Hippocampal formation (tissue), 2 donors: ENCODE results near the gene FOXD2.
"Not testable (repeated sequence)": the region's sequence is repeated elsewhere in the genome, so short reads cannot be mapped to it uniquely, and the experiment has no call there.

Experiments used
- DNase-seq, 2 donors: peaks; one replicate each; lab custom pipeline; 2025; lab: John Stamatoyannopoulos, UW

Gene FOXD2

DNA sequence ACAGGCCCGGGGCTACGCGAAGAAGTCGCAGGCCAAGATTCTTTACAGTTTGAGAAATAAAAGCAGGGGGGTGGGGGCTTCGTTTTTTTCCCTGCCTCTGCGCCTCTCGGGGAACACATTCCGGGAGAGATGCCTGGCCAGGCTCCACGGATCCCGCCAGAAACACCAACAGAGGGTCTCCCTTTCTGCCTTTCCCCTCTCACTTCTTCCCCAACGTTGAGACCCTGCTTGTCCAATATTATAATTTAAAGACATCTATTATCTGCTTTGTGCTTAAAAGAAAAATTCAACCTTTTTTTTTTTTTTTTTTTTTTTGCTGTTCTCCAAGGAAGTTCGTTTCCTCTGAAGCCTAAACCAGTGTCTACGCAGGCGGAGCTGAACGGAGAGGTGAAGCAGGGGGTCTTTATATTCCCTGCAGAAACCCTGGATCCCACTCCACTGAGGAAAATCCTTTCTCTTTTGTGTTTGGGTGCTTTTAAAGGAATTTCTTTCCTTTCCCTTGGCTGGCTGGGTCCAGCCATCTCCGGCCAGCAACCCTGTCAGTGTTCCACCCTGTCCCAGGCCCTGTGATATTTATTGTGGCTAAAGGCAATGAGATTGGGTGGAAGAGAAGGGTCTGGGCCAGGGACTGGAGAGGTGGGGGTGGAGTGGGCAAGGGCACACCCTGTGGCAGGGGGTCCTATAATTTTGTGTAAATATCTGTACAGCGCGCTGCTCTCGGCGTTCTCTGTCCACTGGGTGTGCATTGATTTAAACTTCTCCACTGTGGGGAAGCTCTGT lies 2.2 kb downstream of the FOXD2 start:
- DNase-seq, result no peak

DNA sequence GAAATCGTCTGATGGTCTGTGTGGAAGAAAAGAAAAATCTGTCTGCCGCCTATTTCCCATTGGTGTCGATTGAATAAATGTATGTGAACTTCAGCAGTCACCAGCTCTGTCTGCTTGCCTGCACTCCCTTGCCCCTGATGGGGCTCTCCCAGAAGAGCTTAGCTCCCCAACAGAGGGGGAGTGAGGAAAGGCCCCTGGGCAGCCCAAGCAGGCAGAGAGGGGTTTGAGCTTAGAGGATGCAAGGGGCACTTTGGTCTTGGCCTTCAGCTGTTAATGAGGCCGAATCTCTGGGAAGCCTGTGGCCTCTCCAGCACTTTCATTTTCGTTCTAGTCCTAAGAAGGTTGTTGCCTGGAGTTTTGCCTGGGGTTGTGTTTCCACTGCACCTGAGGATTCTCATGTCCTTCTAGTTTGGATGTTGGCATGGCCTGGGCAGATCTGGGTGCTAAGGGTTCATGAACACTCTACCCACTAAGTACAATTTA lies 2.8 kb downstream of the FOXD2 start:
- no peak for DNase-seq

DNA sequence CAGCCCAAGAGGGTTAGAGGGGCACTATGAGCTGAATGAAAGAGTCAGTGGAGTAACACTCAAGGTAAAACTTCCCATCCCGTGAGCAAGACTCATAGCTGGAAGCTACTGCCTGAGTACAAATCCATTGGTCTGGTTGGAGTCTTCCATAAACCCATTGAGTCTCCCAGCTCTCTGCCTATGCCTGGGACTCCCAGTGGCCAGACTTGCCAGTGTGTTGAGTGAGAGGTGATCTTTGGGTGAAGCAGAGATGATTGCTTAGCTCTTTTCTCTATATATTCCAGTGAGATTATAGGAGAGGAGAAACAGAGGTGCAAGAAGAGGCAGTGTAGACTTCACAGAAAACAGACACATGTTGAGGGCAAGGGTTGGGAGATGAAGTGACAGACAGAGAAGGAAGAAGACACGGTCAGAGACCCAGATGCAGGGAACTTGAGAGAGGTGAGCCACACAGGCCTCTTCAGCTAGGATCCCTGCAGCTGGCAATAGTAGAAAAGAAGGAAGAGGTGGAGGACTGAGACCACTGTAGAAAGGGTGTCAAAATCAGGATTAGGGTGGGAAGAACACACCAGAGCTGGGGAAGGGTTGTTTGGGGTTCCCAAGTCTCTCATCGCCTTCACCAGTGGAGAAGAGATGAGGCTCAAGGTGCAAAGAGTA lies 3.7 kb downstream of the FOXD2 start:
- no peak for DNase-seq

DNA sequence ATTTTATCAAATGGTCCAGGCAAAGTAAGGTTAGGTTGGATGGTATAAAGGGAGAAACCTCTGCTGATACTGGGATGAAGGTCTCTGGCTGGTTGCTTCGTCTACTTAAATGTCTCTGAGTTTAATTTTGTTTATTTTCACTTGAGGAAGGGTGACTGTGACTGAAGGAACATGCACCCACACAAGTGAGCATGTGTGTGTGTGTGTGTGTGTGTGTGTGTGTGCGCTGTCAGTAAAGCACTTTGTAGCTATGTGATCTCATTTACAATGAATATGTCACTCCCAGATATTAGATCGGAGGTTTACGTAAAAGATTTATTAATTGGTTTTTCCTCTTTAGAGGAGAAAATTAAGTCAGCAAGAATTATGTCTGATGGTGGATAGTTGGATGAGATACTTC lies 4.4 kb downstream of the FOXD2 start:
- DNase-seq, result no peak

DNA sequence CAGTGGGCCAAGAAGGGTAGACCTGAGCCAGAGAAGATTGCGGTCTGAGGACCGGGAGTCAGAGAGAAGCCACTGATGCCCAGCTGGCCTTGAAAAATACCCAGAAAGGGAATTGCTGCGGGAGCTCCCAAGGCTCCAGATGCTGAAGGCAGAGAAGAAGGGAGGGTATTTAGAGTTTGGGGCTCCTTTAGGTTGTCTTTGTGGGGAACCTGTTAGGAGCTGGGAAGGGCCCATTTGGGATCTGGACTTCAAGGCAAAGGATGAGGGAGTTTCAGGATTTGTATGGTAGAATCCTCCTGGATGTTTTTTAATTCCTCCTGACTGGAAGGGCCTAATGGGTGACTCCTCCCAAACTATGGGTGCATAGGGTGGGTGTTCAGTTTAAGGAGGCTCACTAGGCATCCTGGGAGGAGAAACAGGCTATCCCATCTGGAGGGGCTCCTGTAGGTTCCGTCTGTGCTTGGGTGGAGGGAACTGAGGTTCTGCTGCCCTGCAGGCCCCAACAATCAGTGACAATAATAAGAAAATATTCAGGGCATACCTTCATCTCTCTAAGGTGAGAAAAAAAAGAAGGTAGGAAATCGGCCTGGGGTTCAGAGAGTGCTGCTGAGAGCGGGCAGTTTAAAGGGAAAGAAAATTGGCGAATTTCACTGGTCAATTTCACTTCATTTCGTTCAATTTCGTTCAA lies 5.1 kb downstream of the FOXD2 start:
- DNase-seq, result no peak

DNA sequence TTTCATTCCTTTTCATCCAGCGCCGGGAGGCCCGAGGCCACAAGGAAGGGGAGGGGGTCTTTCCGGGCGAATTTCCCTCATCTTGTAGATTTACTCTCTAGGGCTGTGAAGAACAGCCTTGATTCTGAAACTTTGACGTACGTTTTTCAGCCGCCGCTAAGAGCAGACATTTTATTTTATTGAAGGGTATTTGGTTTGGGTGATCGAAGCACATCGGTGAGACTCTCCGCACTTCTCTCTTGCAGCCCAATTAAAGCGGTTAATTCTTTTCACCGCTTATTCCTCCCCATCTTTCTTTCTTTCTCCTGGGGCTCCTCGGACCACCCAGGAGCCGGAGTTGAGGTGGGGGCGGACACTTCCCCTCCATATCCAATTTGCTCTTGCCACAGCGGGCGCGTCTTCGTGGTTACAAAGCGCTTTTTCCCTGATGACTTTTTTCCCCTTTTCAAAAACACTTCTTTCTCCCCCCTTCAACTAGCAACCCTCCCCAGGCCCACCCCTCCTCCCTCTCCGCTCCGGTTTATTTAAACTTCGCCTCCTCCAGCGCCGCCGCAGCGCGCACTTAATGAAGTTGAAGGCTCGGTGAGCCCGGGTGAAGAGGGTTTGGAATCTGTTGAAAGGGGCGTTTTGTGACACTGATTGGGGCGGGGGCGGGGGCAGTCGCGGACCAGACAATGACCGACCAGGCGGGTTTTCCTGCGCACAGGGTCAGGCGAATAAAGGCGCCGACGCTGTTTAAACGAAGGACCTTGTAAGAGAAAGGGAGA lies 5.9 kb downstream of the FOXD2 start:
- no peak for DNase-seq

DNA sequence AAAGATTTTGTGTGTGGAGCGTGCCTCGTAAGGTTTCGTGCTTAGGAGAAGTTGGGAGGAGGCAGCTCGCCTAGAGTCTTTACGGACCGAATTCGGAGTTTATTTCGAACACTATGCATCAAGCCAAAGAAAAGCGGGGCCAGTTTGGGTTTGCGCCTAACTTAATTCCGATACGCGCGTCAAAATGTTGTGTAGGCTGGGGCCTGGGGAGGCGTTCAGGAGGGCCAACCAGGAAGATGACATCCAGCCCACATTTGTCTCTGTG lies 6.4 kb downstream of the FOXD2 start:
- no peak for DNase-seq

DNA sequence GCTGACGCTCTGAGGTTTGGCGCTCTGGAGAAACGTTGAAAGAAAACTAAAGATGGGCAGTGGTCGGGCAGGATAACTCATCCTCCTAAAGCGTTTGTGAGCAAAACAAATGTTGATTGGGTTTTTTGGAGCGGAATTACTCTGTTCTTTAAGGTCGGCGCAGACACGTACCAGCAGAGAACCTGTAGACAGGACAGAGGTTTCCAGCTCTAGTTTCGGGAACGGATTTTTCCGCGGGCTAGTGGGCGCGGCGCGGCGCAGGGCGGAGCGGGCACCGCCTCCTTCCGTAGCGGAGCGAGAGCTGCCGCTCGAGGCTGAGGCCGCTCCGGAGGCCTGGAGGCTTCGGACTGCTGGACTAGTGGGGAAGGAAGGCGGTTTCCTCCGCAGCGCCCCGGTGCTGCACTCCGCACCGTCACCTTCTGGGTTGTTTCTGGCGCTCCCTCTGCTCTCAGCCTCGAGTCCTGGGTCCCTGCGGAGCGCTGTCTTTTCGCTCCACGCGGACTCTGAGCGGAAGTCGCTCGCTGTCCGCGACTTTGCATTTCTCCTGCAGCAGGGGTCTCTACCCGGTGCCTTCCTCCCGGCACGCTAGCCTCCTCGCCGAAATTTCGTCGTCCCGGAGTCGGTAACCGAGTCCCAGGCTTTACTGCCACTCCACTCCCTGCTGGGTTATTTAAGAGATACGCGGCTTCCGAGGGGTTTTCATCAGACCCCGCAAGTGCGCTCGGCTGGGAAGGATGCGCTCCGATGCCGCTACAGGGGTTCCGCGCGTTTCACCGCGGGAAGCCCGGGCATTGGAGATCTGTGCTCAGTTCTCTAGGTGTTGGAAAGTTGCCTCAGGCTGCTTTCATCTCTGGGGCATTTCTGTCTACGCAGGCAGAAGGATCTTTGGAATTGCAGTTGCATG lies 7.0 kb downstream of the FOXD2 start:
- DNase-seq, result no peak

DNA sequence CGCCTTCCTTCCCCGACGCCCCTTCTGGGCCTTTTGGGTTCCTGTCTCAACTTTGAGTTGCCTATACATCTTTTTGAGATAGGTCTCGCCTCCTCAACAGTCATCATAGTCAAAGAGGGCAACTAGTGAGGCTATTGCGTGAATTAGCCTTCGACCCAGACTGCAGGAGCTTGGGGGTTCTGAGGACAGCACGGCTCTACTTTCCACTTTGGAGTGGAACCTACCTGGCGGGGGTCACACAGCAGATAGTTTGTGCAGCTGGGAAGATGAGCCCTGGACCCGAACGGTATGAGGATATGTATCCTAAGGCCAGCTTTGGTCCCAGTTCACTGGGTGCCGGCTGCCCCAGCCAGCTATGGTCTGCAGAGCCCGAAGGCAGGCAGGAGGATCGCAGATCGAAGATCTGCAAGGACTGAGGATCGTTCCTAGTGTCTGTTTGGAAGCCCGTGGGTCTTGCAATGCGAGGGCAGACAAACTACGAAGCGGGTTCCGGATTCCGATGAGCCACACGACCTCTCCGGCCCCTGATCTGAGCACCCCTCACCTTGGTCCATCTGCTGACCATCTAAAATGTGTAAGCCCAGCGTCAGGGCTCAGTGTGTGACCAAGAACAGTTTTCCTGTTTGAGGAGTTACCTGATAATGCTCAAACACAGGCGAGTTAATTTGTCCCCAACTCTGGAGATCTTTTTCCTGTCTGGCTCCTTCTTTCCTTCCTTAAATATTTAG lies 8.1 kb downstream of the FOXD2 start:
- DNase-seq, result no peak

DNA sequence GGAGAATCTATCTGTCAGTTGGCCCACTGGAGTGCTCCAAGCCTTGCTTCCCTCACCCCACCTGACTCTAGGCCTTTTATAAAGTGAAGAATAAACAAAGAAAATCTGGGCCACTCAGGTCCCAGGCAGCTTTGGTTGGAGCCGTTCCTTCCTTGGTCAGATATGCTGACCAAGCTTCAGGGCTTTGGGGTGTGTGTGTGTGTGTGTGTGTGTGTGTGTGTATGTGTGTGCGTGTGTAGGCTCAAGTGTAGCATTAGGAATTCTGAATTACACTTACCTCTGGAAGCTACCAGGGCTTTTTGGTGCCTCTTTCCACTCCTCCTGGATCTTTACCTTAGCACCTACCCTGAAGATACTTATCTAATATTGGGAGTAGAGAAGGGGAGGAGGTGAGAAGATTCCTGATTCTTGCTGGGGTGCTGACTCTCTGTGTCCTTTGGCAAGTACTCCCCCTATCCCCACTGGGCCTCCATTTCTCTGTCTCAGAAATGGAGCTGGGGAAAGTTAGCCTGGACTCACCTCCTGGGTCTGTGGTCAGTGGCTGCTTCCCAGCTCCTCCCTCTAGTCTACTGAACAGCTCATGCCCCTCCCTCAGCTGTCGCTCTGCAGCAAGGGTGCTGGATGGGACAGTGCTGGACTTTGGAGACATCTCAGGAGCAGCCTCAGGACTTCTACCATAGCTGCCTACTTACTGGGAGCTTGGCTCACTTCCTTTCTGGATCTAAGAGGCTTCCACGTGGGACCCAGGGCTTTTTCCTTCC lies 10.8 kb downstream of the FOXD2 start:
- DNase-seq, result no peak

DNA sequence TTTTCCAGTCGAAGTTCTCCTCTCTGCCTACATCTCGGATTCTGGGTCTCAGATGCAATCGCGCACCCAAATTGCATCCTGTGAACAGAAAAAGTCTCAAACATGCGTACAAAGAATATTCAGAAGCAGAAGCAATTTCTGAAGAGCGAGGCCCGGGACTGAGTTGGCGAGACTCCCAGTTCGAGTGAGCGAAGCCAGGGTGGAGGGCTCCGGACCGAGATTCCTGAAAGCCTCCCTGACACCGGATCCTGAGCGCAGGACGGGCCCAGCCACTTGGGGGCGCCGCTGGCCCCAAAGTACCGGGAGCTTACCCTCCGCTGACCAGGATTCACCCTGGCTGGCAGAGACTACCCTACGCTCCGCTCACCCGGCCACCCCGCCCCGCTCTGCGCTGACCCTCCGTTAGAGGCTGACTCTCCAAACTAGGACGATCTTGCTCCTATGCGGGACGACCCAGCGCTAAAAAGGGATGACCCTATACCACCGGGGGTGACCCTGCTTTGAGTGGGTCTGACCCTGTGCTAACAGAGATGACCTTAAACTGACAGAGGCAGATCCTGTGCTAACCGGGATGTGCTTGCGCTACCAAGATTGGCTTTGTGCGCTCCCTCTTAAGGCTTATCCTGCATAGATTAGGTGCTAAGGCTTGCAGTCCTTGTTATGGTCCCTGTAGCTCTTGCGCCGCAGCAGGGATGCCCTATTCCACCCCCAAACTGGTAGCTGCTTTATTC lies 12.1 kb downstream of the FOXD2 start:
- DNase-seq, result no peak

DNA sequence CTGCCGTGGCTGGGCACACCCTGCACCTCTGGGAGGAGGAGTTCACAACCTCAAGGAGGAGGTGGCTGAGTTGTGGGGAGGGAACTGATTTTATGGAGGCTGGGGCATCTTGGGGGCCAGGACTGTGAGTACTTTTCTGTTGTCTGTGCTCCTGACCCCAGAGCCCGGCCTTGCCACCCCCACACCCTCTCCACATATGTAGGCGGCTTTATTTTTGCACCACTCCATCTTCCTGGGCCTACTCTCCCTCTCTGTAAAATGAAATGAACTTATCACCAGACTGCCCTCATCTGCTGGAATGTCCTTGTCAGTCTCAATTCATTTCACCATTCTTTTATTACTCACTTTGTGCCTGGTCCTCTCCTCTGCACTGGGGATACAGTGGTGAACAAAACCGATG lies 12.8 kb downstream of the FOXD2 start:
- no peak for DNase-seq

DNA sequence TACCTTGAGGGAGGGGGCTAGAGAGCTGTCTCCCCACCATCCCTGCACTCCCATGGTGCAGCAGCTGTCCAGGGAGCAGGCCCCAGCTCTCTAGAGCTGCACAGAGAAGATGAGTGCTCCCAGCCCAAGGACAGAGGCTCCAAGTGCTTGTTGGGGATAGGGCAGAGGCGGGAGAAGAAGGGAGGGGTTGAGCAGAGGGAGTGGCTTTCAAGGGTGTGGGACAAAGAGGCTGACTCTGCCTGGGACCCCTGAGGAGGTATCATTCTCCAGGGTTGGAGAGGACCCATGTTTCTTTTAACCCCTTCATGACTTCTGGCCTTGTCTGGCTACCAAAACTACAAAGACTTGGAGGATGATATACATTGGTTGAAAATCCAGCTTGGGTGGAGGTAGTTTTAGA lies 14.6 kb downstream of the FOXD2 start:
- no peak for DNase-seq

DNA sequence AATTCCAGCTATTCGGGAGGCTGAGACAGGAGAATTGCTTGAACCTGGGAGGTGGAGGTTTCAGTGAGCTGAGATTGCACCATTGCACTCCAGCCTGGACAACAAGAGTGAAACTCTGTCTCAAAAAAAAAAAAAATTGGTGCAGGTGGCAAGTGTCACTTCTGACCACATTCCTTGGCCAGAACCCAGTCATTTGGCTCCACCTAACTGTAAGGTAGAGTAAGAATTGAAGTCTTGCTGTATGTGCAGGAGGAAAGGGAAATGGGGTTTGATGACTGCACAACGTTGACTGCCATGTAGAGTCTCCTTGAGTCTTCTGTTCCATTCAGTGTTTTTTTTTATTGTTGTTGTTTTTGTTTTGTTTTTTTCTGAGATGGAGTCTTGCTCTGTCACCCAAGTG lies 16.1 kb downstream of the FOXD2 start:
- not testable (repeated sequence) for DNase-seq

DNA sequence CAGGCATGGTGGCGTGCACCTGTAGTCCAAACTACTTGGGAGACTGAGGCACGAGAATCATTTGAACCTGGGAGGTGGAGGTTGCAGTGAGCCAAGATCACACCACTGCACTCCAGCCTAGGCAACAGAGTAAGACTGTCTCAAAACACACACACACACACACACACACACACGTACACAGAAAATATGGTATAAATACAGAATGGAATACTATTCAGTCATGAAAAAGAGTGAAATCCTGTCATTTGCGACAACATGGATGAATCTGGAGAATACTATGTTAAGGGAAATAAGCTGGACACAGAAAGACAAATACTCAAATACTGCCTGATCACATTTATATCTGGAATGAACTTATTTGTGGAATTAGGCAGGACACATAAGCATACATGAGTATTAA lies 18.4 kb downstream of the FOXD2 start:
- DNase-seq, result no peak

DNA sequence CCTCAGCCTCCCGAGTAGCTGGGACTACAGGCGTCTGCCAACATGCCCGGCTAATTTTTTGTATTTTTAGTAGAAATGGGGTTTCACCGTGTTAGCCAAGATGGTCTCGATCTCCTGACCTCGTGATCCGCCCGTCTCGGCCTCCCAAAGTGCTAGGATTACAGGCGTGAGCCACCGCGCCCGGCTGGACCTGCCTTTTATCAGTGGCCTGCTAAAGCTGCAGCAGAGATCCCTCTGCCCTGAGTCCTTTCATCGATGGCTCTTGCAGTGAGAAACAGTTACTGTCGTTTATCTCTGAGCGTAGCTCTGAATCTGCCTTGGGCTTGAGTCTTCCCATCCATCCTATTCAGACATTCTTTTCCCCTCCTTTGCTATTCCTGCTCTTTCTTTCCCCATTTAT lies 19.7 kb downstream of the FOXD2 start:
- DNase-seq, result not testable (repeated sequence)

DNA sequence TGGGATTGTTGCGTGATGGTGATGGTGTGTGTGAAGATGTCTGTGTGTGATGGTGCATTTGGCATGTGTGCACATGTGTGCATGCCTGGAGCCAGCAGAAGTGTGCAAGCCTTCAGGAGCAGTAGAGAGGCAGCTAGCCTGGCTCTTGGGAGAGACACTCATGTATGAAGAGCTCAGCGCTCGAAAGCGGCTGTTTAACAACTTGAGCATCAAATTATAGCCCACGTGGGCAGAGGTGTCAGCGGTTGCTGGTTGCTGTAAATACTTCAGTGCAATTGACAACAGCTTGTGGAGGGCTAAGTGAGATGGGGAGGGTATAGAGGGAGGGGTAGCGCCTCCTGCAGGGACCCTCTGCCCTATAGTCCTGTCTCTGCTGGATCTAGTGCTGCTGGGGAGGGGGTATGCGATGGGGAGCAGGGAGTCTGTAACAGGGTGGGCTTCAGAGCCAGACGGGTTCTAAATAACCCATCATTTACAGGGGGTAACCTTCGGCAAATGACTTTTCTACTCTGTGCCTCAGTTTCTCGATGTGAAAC lies 21.5 kb downstream of the FOXD2 start:
- no peak for DNase-seq

DNA sequence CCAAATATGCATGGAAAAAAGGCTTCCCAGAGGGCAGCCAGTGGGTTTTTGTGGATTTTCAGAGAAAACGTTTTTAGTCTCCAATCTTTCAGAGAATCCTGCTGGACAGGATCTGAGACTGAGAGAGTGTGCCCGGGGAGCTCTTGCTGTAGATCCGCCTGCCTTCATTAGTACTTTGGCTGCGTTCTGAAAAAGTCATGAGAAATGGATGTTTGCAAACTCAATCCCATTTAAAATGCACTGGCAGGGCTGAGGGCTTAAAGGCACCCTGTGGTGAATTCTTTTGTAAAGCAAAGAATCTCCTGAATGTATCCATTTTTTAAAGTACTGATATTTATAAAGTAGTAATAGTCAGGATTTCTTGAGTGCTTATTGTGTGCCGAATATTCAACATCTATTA lies 22.2 kb downstream of the FOXD2 start:
- no peak for DNase-seq

DNA sequence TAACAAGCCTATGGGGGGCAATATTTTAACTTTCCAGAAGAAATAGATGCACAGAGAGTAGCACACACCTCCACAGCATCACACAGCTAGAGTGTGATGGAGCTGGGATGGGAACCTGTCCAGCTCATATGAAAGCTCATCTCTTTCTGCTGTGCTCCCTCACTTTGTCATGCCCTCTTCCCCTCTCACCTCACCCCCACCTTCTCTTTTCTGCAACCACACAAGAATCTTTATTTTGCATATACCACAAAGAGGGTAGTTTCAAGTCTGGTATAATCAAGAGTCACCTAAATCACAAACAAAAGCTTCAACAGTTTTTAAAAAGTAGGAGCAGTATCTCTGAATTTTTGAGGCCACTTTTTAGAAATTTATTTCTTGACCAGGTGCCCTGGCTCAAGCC lies 22.6 kb downstream of the FOXD2 start:
- no peak for DNase-seq
